HG03139 (cell line): ENCODE results near the gene SLC25A48.

Source experiments
- ATAC-seq: cut with Tn5 transposase; IDR thresholded peaks from one replicate; pipeline ENCODE4 v1.9.1; 2021; ENCODE audit not compliant: unreplicated experiment

The SLC25A48 gene

GRCh38 chr5:135834639-135835529 lies at the start of gene SLC25A48:
TSS of gene SLC25A48 (plus strand) at chr5:135834663. CDS start at chr5:135834848, 185 bp downstream.
- peak; percentile 77 for ATAC-seq

GRCh38 chr5:135800656-135801055 lies 33.8 kb upstream of the SLC25A48 start:
- no peak for ATAC-seq

- ATAC-seq: no peak
These were observed 24.1 kb upstream of the SLC25A48 start for GRCh38 chr5:135810188-135810943.

- no peak for ATAC-seq
These were observed 23.5 kb upstream of the SLC25A48 start for GRCh38 chr5:135811007-135811406.

GRCh38 chr5:135813758-135814157 lies 20.7 kb upstream of the SLC25A48 start:
- no peak for ATAC-seq

GRCh38 chr5:135814316-135814715 lies 20.1 kb upstream of the SLC25A48 start:
- ATAC-seq: no peak

- ATAC-seq: no peak
These were observed 19.7 kb upstream of the SLC25A48 start for GRCh38 chr5:135814812-135815211.

- ATAC-seq: no peak
These were observed 13.2 kb upstream of the SLC25A48 start for GRCh38 chr5:135821061-135821801.

GRCh38 chr5:135821802-135822201 lies 12.7 kb upstream of the SLC25A48 start:
- ATAC-seq: no peak

GRCh38 chr5:135822286-135822685 lies 12.2 kb upstream of the SLC25A48 start:
- no peak for ATAC-seq

- ATAC-seq: no peak
These were observed 11.5 kb upstream of the SLC25A48 start for GRCh38 chr5:135822959-135823358.

GRCh38 chr5:135823881-135824280 lies 10.6 kb upstream of the SLC25A48 start:
- ATAC-seq: no peak

- ATAC-seq: no peak
These were observed 9.9 kb upstream of the SLC25A48 start for GRCh38 chr5:135824541-135825041.

GRCh38 chr5:135825373-135826220 lies 8.9 kb upstream of the SLC25A48 start:
- ATAC-seq: no peak

GRCh38 chr5:135826221-135826525 lies 8.3 kb upstream of the SLC25A48 start:
- no peak for ATAC-seq

GRCh38 chr5:135826994-135827671 lies 7.3 kb upstream of the SLC25A48 start:
- ATAC-seq: no peak

GRCh38 chr5:135827965-135828781 lies 6.3 kb upstream of the SLC25A48 start:
- no peak for ATAC-seq

- ATAC-seq: no peak
These were observed 5.7 kb upstream of the SLC25A48 start for GRCh38 chr5:135828782-135829127.

- ATAC-seq: no peak
These were observed 5.3 kb upstream of the SLC25A48 start for GRCh38 chr5:135829179-135829578.
